ENCODE measurements around the gene ZNF280B.

GRCh38 chr22:22467112-22467511 lies 41.4 kb downstream of the ZNF280B start:
- TF ChIP-seq CTCF (IDR thresholded peaks at IDR 0.05 in 4 of 5, conservative IDR thresholded peaks at IDR 0.05 in 1 of 5) (no peak), POLR2A (IDR thresholded peaks at IDR 0.05) (no peak)
